22Rv1 (cell line): ENCODE measurements around the gene COL7A1.

Source experiments
- ZFX ChIP-seq: fragments of 450-650 bp; IDR thresholded peaks from 2 replicates; pipeline ENCODE4 v1.6.1; 2017; ENCODE audit warnings: antibody characterized with exemption, borderline replicate concordance
- TF ChIP-seq, protein P1 (sequence below): fragments of 450-650 bp; IDR thresholded peaks from 2 replicates; pipeline ENCODE4 v1.5.1; 2017; ENCODE audit warnings: mild to moderate bottlenecking

DNA sequence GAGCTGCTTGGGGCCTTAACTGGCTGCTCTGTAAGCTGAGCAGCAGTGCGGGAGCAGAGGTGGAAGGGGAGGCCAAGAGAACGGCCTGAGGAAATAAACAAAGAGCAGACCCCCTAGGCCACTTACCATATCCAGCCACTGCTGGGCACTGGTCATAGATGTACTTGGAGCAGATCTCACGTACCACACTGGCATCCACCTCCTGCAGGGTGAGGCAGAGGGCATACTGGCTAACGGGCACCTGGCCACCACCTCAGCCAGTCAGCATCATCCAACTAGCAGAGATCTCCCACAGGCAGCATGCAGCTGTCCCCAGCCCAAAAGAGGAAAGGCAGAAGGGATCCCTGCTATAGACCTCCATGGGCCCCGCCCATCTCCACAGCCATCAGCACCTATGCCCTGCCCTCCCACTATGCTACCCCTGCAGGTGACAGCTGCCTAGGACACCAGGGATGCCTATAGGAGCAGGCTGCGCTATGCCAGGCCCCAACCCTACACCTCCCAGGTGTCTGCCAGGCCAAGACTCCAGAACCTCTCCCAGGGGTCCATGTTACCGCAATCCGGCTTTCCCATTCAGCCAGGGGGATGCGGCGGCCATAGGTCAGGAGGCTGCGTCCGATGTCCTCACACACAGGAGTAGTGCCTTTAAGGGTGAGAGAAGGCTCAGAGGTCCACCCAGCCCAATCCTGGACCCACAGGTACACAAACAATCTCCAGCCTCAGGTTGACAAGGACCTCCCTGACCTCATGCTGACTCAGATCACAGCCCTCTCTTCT is 4.6 kb upstream of the COL7A1 start:
- TF ChIP-seq, protein P1, sequence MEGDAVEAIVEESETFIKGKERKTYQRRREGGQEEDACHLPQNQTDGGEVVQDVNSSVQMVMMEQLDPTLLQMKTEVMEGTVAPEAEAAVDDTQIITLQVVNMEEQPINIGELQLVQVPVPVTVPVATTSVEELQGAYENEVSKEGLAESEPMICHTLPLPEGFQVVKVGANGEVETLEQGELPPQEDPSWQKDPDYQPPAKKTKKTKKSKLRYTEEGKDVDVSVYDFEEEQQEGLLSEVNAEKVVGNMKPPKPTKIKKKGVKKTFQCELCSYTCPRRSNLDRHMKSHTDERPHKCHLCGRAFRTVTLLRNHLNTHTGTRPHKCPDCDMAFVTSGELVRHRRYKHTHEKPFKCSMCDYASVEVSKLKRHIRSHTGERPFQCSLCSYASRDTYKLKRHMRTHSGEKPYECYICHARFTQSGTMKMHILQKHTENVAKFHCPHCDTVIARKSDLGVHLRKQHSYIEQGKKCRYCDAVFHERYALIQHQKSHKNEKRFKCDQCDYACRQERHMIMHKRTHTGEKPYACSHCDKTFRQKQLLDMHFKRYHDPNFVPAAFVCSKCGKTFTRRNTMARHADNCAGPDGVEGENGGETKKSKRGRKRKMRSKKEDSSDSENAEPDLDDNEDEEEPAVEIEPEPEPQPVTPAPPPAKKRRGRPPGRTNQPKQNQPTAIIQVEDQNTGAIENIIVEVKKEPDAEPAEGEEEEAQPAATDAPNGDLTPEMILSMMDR, result no peak
- TF ChIP-seq ZFX, result no peak
